NK-92 treated with Interleukin-12 subunit alpha and Interleukin-12 subunit beta, amount 100 ng/mL, for 24 hours (cell line): ENCODE results near the gene ZNF211.

ENCODE experiments used
- DNase-seq: peaks from one replicate; lab custom pipeline; 2025; lab: John Stamatoyannopoulos, UW

Gene ZNF211

GRCh38 chr19:57632987-57633831 lies at the start of gene ZNF211:
ZNF211 (plus strand) TSS chr19:57633168; CDS start chr19:57633347, 179 bp downstream.
- peak; percentile 53 for DNase-seq

GRCh38 chr19:57583521-57584416 lies 49.2 kb upstream of the ZNF211 start, which contains the start of gene ZIK1:
ZIK1 (plus strand) TSS chr19:57584145; CDS start chr19:57584357, 212 bp downstream.
- no peak for DNase-seq

- DNase-seq, result no peak
Measured at GRCh38 chr19:57587529-57587928, 45.4 kb upstream of the ZNF211 start.

GRCh38 chr19:57599377-57599760 lies 33.6 kb upstream of the ZNF211 start:
- no peak for DNase-seq

- no peak for DNase-seq
Measured at GRCh38 chr19:57599761-57600383, 33.1 kb upstream of the ZNF211 start, which contains the start of gene ZNF530. ZNF530 (plus strand) TSS chr19:57599885; CDS start chr19:57604346, 4,461 bp downstream.

- DNase-seq, result no peak
Measured at GRCh38 chr19:57606931-57607330, 26.0 kb upstream of the ZNF211 start.

GRCh38 chr19:57611113-57611512 lies 21.9 kb upstream of the ZNF211 start:
- DNase-seq, result no peak

- peak; percentile 55 for DNase-seq
Measured at GRCh38 chr19:57613941-57614743, 18.8 kb upstream of the ZNF211 start, which contains the start of gene ZNF134. ZNF134 (plus strand) TSS chr19:57614242; CDS start chr19:57619469, 5,227 bp downstream.

- no peak for DNase-seq
Measured at GRCh38 chr19:57615346-57615745, 17.6 kb upstream of the ZNF211 start.

- DNase-seq, result no peak
Measured at GRCh38 chr19:57620673-57621348, 12.2 kb upstream of the ZNF211 start.

- no peak for DNase-seq
Measured at GRCh38 chr19:57623091-57623490, 9.9 kb upstream of the ZNF211 start.

GRCh38 chr19:57633832-57634131 lies 814 bp downstream of the ZNF211 start:
- no peak for DNase-seq

GRCh38 chr19:57637379-57637778 lies 4.4 kb downstream of the ZNF211 start:
- DNase-seq, result no peak

- no peak for DNase-seq
Measured at GRCh38 chr19:57641715-57642234, 8.8 kb downstream of the ZNF211 start.

GRCh38 chr19:57642396-57643046 lies 9.6 kb downstream of the ZNF211 start:
- no peak for DNase-seq

GRCh38 chr19:57643734-57644133 lies 10.8 kb downstream of the ZNF211 start:
- DNase-seq, result no peak

GRCh38 chr19:57648331-57649003 lies 15.5 kb downstream of the ZNF211 start:
- no peak for DNase-seq

- no peak for DNase-seq
Measured at GRCh38 chr19:57651654-57651996, 18.7 kb downstream of the ZNF211 start.

- DNase-seq, result no peak
Measured at GRCh38 chr19:57653689-57654088, 20.7 kb downstream of the ZNF211 start.

- DNase-seq, result no peak
Measured at GRCh38 chr19:57655443-57655842, 22.5 kb downstream of the ZNF211 start.
